Nucleus accumbens (tissue), 56 donors: ENCODE data around the gene PCDHA1.
"Not testable (repeated sequence)": the region's sequence is repeated elsewhere in the genome, so short reads cannot be mapped to it uniquely, and the experiment has no call there.

Experiments used
- DNase-seq, 56 donors: peaks; one replicate each; lab custom pipeline; 2025; lab: John Stamatoyannopoulos, UW

Gene PCDHA1

DNA sequence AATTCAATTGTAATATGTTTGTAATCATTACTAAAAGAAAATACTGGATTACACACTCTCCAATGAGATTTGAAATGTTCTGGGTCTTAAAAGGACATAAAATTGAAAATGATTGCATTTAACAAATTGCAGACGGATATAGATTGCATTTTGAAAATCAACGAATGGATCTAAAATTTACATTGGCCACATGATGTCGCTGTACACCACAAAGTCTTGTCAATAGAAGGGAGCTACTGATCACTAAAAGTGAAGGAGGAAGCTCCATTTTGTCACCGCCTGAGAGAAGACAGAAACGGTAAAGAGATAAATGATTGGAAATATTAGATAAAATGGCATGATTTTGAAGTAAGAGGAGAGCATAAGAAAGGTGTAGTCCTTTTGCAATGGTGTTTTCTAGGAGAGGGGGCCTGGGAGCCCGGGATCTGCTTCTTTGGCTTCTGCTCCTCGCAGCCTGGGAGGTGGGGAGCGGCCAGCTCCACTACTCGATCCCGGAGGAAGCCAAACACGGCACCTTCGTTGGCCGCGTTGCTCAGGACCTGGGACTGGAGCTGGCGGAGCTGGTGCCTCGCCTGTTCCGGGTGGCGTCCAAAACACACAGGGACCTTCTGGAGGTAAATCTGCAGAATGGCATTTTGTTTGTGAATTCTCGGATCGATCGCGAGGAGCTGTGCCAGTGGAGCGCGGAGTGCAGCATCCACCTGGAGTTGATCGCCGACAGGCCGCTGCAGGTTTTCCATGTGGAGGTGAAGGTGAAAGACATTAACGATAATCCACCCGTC lies at the start of gene PCDHA1:
PCDHA1 (plus strand) TSS at position 236 of the 782 bp plus-strand sequence.
- DNase-seq = no peak

DNA sequence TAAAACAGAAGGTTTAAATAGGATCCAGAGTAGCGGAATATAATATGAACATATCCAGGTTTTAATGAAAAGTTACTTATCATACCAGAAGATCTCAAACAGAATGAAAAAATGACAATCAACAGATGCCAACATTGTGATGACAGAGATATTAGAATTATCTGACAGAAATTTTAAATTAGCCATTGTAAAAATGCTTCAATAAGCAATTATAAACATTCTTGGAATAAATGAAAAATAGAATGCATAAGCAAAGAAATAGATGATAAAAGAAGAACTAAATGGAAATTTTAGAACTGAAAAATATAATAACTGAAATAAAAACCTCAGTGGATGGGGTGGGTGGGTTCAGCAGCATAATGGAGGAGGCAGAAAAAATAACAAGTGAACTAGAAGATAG lies 48.5 kb upstream of the PCDHA1 start:
- DNase-seq = no peak

DNA sequence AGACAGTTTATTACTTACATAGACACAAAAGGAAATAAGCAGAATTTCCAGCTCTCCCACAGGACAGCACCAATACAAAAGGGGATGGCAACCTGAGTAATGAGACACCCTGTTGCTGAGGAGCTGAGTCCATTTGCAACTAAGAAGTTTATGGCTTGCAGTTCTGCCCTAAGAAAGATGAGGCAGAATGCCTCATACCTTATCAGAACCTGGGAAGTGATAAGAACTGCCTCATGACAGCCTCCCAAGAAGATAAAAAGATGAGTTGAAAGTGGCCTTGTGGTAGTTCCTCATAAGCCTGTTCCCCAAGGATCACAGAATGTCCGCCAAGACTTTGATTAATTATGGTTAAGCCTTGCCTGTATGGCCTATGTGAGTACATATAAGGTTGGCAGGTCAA lies 44.0 kb upstream of the PCDHA1 start:
- no peak for DNase-seq

DNA sequence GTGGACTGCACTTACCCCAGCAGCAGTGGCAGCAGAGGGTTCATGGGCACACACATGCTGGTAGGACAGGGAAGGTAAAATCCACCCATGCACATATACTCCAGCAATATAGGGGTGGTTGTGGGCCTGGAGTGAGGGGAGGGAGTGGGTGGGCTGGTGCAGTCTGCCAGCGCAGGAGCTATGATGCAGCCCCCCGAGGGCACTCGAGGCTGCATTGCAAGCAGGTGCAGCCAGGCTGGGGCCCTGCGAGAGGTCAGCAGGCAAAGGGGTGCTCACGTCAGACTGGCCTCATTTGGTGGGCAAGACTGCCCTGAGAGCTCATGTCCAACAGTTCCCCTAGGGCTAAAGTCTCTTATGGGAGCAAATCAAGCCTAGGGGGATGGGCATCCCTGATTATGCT lies 32.4 kb upstream of the PCDHA1 start:
- no peak for DNase-seq

DNA sequence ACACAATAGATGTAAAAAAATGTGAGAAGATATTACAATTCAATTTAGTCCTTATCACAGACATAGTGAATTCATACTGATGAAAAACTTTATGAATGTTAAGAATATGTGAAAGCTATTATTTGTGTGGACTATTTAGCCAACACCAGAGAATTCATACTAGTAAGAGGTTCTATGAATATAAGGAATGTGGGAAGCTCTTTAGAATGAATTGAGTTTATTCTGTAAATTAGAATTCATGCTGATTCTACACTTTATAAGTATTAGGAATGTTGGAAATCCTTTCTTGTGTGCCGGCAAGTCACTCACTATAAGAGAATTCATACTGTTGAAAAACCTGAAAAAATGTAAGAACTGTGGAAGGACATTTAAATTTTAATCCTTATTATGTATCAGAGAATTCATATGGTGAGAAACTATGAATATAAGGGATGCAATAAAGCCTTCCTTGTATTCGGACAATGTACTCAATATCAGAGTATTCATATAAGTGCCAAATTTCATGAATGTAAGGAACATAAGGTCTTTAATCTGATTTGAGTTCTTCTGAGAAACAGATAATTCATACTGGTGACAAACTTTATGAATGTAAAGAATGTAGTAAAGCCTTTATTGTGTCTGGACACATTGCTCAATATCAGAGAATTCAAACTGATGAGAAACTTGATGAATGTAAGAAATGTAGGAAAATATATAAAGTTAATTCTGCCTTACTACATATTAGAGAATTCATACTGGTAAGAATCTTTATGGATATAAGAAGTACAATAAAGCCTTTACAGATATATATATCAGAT lies 21.6 kb upstream of the PCDHA1 start:
- no peak for DNase-seq

DNA sequence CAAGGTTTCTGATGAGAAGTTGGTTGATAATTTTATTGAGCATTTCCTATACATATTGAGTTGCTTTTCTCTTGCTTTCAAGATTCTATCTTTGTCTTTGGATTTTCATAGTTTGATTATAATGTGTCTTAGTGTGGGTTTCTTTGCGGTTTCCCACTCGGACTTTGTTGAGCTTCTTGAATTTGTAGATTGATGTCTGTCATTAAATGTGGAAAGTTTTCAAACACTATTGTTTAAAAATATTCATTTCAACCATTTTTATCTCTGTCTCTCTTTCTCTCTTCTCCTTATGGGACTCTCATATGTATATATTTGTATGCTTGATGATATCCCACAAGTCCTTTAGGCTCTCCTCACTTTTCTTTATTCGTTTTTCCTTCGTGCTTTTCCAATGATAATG lies 18.5 kb upstream of the PCDHA1 start:
- no peak for DNase-seq

DNA sequence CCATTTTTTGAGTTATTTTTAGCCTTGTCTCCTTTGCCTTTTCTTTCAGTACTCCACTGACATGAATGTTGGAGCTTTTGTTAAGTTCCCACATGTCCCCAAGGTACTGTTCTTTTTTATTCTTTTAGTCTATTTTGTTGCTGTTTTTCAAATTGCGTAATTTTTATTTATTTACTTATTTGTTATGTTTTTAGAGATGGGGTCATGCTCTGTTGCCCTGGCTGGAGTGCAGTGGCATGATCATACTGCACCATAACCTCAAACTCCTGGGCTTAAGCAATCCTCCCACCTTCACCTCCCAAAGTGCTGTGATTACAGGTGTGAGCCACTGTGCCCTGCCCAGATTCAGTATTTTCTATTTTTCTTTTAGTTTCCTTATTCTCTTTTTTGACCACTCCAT lies 5.4 kb upstream of the PCDHA1 start:
- DNase-seq = no peak

DNA sequence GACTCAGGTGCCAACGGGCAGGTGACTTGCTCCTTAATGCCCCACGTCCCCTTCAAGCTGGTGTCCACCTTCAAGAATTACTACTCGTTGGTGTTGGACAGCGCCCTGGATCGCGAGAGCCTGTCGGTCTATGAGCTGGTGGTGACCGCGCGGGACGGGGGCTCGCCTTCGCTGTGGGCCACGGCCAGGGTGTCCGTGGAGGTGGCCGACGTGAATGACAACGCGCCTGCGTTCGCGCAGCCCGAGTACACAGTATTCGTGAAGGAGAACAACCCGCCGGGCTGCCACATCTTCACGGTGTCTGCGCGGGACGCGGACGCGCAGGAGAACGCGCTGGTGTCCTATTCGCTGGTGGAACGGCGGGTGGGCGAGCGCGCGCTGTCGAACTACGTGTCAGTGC lies 1.5 kb downstream of the PCDHA1 start:
- DNase-seq = not testable (repeated sequence)

DNA sequence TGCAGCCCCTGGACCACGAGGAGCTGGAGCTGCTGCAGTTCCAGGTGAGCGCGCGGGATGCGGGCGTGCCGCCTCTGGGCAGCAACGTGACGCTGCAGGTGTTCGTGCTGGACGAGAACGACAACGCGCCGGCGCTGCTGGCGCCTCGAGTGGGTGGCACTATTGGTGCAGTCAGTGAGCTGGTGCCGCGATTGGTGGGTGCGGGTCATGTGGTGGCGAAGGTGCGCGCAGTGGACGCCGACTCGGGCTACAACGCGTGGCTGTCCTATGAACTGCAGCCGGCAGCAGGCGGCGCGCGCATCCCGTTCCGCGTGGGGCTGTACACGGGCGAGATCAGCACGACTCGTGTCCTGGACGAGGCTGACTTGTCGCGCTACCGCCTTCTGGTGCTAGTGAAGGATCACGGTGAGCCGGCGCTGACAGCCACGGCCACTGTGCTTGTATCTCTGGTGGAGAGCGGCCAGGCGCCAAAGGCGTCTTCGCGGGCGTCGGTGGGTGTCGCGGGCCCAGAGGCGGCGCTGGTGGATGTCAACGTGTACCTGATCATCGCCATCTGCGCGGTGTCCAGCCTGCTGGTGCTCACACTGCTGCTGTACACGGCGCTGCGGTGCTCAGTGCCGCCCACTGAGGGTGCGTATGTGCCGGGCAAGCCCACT lies 2.0 kb downstream of the PCDHA1 start:
- DNase-seq = not testable (repeated sequence)

DNA sequence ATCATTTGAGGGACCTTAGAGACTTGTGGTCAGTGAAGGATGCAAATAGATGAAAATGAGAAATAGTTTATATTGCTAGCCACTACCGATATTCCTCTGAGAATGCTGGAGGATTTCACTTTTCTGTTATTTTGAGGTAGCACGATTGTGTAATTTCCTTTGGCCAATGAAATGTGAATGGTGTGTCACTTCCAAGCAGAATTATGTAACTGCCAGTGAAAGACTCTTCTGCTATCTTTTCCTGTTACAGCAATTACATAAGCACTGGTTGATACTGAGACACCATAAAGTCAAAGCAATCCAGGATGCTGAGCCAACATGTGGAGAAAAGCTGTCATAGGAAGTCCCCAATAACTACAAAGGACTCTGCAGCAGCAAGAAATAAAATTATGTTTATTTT lies 5.1 kb downstream of the PCDHA1 start:
- no peak for DNase-seq

DNA sequence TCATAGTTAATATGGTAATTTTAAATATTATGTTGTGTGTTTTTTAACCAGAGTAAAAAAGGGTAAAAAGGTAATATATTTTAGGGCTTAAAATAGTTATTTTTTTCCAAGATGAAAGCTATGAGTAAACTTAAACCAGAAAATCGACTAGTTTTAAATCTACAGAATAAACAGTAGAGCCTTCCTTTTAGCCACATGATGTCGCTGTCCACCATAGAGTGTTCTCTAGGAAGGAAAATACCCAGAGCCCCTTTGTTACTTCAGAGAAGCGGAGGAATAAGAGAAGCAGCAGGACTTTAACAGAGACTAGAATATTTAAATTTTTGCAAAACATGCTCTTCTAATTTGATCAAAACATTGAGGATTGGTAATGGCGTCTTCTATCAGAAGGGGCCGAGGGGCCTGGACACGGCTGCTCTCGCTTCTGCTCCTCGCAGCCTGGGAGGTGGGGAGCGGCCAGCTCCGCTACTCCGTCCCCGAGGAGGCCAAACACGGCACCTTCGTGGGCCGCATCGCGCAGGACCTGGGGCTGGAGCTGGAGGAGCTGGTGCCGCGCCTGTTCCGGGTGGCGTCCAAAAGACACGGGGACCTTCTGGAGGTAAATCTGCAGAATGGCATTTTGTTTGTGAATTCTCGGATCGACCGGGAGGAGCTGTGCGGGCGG lies 8.8 kb downstream of the PCDHA1 start, which contains the start of gene PCDHA2:
PCDHA2 (plus strand) TSS at position 258 of the 664 bp plus-strand sequence.
- DNase-seq = no peak

DNA sequence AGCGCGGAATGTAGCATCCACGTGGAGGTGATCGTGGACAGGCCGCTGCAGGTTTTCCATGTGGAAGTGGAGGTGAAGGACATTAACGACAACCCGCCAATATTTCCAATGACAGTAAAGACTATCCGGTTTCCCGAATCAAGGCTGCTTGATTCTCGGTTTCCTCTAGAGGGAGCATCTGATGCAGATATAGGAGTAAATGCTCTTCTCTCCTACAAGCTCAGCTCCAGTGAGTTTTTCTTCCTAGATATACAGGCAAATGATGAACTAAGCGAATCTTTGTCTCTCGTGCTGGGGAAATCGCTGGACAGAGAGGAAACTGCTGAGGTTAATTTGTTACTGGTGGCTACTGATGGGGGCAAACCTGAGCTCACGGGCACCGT lies 9.3 kb downstream of the PCDHA1 start:
- DNase-seq = no peak

DNA sequence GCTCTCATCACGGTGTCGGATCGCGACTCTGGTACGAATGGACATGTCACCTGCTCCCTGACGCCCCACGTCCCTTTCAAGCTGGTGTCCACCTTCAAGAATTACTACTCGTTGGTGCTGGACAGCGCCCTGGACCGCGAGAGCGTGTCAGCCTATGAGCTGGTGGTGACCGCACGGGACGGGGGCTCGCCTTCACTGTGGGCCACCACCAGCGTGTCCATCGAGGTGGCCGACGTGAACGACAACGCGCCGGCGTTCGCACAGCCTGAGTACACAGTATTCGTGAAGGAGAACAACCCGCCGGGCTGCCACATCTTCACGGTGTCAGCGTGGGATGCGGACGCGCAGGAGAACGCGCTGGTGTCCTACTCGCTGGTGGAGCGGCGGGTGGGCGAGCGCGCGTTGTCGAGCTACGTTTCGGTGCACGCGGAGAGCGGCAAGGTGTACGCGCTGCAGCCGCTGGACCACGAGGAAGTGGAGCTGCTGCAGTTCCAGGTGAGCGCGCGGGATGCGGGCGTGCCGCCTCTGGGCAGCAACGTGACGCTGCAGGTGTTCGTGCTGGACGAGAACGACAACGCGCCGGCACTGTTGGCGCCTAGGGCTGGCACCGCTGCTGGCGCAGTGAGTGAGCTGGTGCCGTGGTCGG lies 10.3 kb downstream of the PCDHA1 start:
- not testable (repeated sequence) for DNase-seq

DNA sequence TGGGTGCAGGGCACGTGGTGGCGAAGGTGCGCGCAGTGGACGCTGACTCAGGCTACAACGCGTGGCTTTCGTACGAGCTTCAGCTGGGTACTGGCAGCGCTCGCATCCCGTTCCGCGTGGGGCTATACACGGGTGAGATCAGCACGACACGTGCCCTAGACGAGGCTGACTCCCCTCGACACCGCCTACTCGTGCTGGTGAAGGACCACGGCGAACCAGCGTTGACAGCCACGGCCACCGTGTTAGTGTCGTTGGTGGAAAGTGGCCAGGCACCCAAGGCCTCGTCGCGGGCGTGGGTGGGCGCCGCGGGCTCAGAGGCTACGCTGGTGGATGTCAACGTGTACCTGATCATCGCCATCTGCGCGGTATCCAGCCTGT lies 10.8 kb downstream of the PCDHA1 start:
- DNase-seq = no peak

DNA sequence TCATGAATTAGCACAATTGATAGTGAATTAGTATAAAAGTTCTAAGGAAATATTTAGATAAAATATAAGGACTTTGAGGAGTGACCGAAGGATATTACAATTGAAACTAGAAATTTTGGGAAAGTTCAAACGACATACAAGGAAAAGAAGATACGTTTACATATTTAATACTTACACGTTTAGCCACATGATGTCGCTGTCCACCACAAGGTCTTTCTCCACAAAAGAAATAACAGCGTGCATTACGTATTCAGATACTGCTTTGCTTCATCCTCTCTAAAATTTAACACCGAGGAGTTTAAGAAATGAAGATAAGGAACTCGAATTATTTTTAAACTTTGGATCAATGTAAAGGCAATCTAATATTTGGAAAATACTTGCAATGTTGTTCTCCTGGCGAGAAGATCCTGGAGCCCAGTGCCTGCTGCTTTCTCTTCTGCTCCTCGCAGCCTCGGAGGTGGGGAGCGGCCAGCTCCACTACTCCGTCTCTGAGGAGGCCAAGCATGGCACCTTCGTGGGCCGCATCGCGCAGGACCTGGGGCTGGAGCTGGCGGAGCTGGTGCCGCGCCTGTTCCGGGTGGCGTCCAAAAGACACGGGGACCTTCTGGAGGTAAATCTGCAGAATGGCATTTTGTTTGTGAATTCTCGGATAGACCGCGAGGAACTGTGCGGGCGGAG lies 15.0 kb downstream of the PCDHA1 start, which contains the start of gene PCDHA3:
PCDHA3 (plus strand) TSS at position 242 of the 678 bp plus-strand sequence.
- DNase-seq = peak in 2 of 56 donors; percentile 13 to 17

DNA sequence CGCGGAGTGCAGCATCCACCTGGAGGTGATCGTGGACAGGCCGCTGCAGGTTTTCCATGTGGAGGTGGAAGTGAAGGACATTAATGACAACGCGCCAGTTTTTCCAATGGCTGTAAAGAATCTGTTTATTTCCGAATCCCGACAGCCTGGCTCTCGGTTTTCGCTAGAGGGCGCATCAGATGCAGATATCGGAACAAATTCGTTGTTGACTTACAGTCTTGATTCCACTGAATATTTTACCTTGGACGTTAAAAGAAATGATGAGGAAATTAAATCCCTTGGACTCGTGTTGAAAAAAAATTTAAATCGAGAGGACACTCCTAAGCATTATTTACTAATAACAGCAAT lies 15.5 kb downstream of the PCDHA1 start:
- peak in 2 of 56 donors; percentile 19 to 45 for DNase-seq

DNA sequence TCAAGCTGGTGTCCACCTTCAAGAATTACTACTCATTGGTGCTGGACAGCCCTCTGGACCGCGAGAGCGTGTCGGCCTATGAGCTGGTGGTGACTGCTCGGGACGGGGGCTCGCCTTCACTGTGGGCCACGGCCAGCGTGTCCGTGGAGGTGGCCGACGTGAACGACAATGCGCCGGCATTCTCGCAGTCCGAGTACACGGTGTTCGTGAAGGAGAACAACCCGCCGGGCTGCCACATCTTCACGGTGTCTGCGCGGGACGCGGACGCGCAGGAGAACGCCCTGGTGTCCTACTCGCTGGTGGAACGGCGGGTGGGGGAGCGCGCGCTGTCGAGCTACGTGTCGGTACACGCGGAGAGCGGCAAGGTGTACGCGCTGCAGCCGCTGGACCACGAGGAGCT lies 16.4 kb downstream of the PCDHA1 start:
- not testable (repeated sequence) for DNase-seq

DNA sequence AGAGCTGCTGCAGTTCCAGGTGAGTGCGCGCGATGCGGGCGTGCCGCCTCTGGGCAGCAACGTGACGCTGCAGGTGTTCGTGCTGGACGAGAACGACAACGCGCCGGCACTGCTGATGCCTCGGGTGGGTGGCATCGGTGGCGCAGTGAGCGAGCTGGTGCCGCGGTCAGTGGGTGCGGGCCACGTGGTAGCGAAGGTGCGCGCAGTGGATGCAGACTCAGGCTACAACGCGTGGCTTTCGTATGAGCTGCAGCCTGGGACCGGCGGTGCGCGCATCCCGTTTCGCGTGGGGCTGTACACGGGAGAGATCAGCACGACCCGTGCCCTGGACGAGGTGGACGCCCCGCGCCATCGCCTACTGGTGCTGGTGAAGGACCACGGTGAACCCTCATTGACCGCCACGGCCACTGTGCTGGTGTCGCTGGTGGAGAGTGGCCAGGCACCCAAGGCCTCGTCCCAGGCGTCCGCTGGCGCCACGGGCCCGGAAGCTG lies 16.9 kb downstream of the PCDHA1 start:
- no peak for DNase-seq
